IPS-15b (cell line): ENCODE results near the gene KIR2DL4.
"Not testable (repeated sequence)": the region's sequence is repeated elsewhere in the genome, so short reads cannot be mapped to it uniquely, and the experiment has no call there.

Experiments used
- H3K27me3 ChIP-seq: one replicate; pipeline ENCODE4 v1.6.1; 2013; ENCODE audit warnings: low read length; ENCODE audit not compliant: control insufficient read depth, insufficient read depth
- H3K36me3 ChIP-seq: one replicate; pipeline ENCODE4 v1.6.1; 2013; ENCODE audit warnings: low read length; ENCODE audit not compliant: control insufficient read depth, insufficient read depth
- H3K4me1 ChIP-seq: one replicate; pipeline ENCODE4 v1.6.1; 2013; ENCODE audit warnings: mild to moderate bottlenecking, low read length; ENCODE audit not compliant: control insufficient read depth, insufficient read depth
- H3K4me3 ChIP-seq: one replicate; pipeline ENCODE4 v1.5.1; 2013; ENCODE audit warnings: low read depth, low read length
- H3K9ac ChIP-seq: one replicate; pipeline ENCODE4 v1.6.1; 2013; ENCODE audit warnings: low read depth, mild to moderate bottlenecking, low read length
- H3K9me3 ChIP-seq: one replicate; pipeline ENCODE4 v1.6.1; 2013; ENCODE audit warnings: mild to moderate bottlenecking, low read length; ENCODE audit not compliant: control insufficient read depth, insufficient read depth

Gene KIR2DL4

GRCh38 chr19:54803410-54803809 lies at the start of gene KIR2DL4:
Gene KIR2DL4 (plus strand): TSS chr19:54803610. CDS start chr19:54803652, 42 bp downstream.
- Histone ChIP-seq H3K9ac (no peak within 1 kb of the TSS), H3K9me3 (peaks cover 19% of the 10 kb centered on the region), H3K27me3 (no peaks in the 10 kb centered on the region), H3K4me3 (no peak within 1 kb of the TSS), H3K4me1 (no peaks in the 10 kb centered on the region), H3K36me3 (no peaks in the 10 kb centered on the region)

- not testable (repeated sequence) for H3K9me3 ChIP-seq, H3K27me3 ChIP-seq, H3K36me3 ChIP-seq, H3K4me3 ChIP-seq, H3K9ac ChIP-seq, H3K4me1 ChIP-seq
Observed at GRCh38 chr19:54756204-54757110, 47.0 kb upstream of the KIR2DL4 start.

GRCh38 chr19:54758577-54758976 lies 44.8 kb upstream of the KIR2DL4 start:
- H3K9ac ChIP-seq, H3K36me3 ChIP-seq, H3K9me3 ChIP-seq, H3K27me3 ChIP-seq, H3K4me1 ChIP-seq, H3K4me3 ChIP-seq: not testable (repeated sequence)

GRCh38 chr19:54764219-54764618 lies 39.2 kb upstream of the KIR2DL4 start:
- H3K4me1 ChIP-seq, H3K4me3 ChIP-seq, H3K36me3 ChIP-seq, H3K9me3 ChIP-seq, H3K9ac ChIP-seq, H3K27me3 ChIP-seq: not testable (repeated sequence)

GRCh38 chr19:54766464-54766863 lies 36.9 kb upstream of the KIR2DL4 start:
- not testable (repeated sequence) for H3K4me3 ChIP-seq, H3K36me3 ChIP-seq, H3K9me3 ChIP-seq

GRCh38 chr19:54769646-54770045 lies 33.8 kb upstream of the KIR2DL4 start, which contains the start of gene KIR2DL1:
Gene KIR2DL1 (plus strand): TSS chr19:54769793. CDS start chr19:54769851, 58 bp downstream.
- H3K9me3 ChIP-seq, H3K4me1 ChIP-seq, H3K4me3 ChIP-seq, H3K36me3 ChIP-seq, H3K9ac ChIP-seq, H3K27me3 ChIP-seq: not testable (repeated sequence)

More at GRCh38 chr19:54766464-54766863, 36.9 kb upstream of the KIR2DL4 start:
- H3K9ac ChIP-seq, H3K27me3 ChIP-seq, H3K4me1 ChIP-seq: not testable (repeated sequence)

GRCh38 chr19:54770511-54770910 lies 32.9 kb upstream of the KIR2DL4 start:
- H3K27me3 ChIP-seq, H3K4me3 ChIP-seq, H3K4me1 ChIP-seq, H3K9me3 ChIP-seq, H3K36me3 ChIP-seq, H3K9ac ChIP-seq: not testable (repeated sequence)

- H3K9me3 ChIP-seq, H3K27me3 ChIP-seq, H3K4me1 ChIP-seq, H3K36me3 ChIP-seq, H3K4me3 ChIP-seq, H3K9ac ChIP-seq: not testable (repeated sequence)
Observed at GRCh38 chr19:54771018-54771960, 32.1 kb upstream of the KIR2DL4 start.

GRCh38 chr19:54772666-54773065 lies 30.7 kb upstream of the KIR2DL4 start:
- not testable (repeated sequence) for H3K9me3 ChIP-seq, H3K27me3 ChIP-seq, H3K4me3 ChIP-seq, H3K9ac ChIP-seq, H3K36me3 ChIP-seq, H3K4me1 ChIP-seq

- H3K4me3 ChIP-seq, H3K9me3 ChIP-seq, H3K36me3 ChIP-seq, H3K27me3 ChIP-seq, H3K4me1 ChIP-seq, H3K9ac ChIP-seq: not testable (repeated sequence)
Observed at GRCh38 chr19:54775095-54775815, 28.2 kb upstream of the KIR2DL4 start.

- not testable (repeated sequence) for H3K4me3 ChIP-seq, H3K27me3 ChIP-seq, H3K9me3 ChIP-seq, H3K9ac ChIP-seq, H3K36me3 ChIP-seq, H3K4me1 ChIP-seq
Observed at GRCh38 chr19:54775830-54776229, 27.6 kb upstream of the KIR2DL4 start.
